ENCODE measurements around the gene DNAH7. TPM values are rescaled to one million over a fixed set of nuclear protein-coding genes. Genes with fewer than 3 reads are reported as not detected.

The DNAH7 gene
- total and polyA plus RNA-seq, 12 donors: 0.10 to 0.74 (median 0.23) TPM; not detected in 2

DNA sequence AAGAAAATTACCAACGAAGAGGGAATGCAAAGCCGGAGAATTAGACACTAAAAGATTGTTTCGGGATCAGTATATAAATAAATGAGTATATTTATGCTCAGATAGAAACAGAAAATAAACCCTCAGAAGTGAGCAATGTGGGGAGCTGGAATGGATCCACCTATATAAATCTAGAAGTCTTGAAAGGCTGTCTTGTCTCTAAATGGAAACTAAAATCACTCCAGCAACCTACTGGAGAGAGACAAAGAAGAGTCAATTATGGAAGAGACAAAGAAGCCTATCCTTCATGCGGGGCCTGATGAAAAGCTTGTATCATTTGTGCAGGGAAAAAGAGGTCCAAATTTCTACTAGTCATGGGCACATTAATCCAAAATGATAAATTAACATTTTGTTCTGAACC lies 158.1 kb downstream of the DNAH7 start:
- Histone ChIP-seq H3K9me3 (no peaks in the 10 kb centered on the region), H3K36me3 (no peaks in the 10 kb centered on the region), H3K4me3 (no peak overlapping the region), H3K27me3 (no peaks in the 10 kb centered on the region), H3K27ac (no peak overlapping the region), H3K4me1 (no peaks in the 10 kb centered on the region)
- 90 to 91% methylated on average over 4 of the region's 4 CpGs for WGBS, 2 donors
- ATAC-seq: no peak
- no peak for DNase-seq
- TF ChIP-seq, protein P1, sequence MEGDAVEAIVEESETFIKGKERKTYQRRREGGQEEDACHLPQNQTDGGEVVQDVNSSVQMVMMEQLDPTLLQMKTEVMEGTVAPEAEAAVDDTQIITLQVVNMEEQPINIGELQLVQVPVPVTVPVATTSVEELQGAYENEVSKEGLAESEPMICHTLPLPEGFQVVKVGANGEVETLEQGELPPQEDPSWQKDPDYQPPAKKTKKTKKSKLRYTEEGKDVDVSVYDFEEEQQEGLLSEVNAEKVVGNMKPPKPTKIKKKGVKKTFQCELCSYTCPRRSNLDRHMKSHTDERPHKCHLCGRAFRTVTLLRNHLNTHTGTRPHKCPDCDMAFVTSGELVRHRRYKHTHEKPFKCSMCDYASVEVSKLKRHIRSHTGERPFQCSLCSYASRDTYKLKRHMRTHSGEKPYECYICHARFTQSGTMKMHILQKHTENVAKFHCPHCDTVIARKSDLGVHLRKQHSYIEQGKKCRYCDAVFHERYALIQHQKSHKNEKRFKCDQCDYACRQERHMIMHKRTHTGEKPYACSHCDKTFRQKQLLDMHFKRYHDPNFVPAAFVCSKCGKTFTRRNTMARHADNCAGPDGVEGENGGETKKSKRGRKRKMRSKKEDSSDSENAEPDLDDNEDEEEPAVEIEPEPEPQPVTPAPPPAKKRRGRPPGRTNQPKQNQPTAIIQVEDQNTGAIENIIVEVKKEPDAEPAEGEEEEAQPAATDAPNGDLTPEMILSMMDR (IDR thresholded peaks at IDR 0.05): no peak
- intact Hi-C loops (cut with DNase I): no loop called here

GRCh38 chr2:195909926-195910325 lies 158.7 kb downstream of the DNAH7 start:
- Histone ChIP-seq H3K4me3 (no peak overlapping the region), H3K36me3 (no peaks in the 10 kb centered on the region), H3K4me1 (no peaks in the 10 kb centered on the region), H3K27me3 (no peaks in the 10 kb centered on the region), H3K9me3 (no peaks in the 10 kb centered on the region), H3K27ac (no peak overlapping the region)
- ATAC-seq: no peak
- TF ChIP-seq, protein P1 (IDR thresholded peaks at IDR 0.05): no peak
- no peak for DNase-seq
- intact Hi-C loops (cut with DNase I): no loop called here

DNA sequence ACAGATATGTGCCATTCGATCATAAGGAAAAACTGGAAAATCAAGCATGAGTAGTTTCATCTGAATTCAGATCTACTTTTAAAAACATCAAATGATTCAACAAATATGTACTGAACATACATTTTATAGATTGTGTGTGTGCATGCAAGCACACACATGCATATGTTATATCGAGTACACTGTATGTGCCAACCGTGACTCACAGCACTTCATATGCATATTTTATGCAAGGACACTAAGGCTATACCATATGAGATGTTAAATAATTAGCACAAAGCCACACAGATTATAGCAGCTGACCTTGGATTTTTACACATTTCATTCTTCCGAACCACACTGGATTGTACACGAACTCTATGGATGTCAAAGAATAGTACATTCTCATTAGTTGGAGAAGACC lies 161.2 kb downstream of the DNAH7 start:
- 91 to 93% methylated on average over 5 of the region's 5 CpGs for WGBS, 2 donors
- no peak for ATAC-seq
- TF ChIP-seq, protein P1 (IDR thresholded peaks at IDR 0.05): no peak

GRCh38 chr2:195903956-195904355 lies 164.7 kb downstream of the DNAH7 start:
- Histone ChIP-seq H3K9me3 (no peaks in the 10 kb centered on the region), H3K27ac (no peak overlapping the region), H3K4me1 (no peaks in the 10 kb centered on the region), H3K36me3 (no peaks in the 10 kb centered on the region), H3K27me3 (no peaks in the 10 kb centered on the region), H3K4me3 (no peak overlapping the region)
- DNase-seq (no peak), ATAC-seq (no peak)
- intact Hi-C loops (cut with DNase I): no loop called here
- 83 to 94% methylated on average over 2 of the region's 2 CpGs for whole genome bisulfite sequencing, 2 donors
- TF ChIP-seq, protein P1 (IDR thresholded peaks at IDR 0.05): no peak

More for the DNA sequence above, 161.2 kb downstream of the DNAH7 start:
- H3K27me3 ChIP-seq: no peaks in the 10 kb centered on the region
- intact Hi-C loops (cut with DNase I): no loop called here
- H3K36me3 ChIP-seq: no peaks in the 10 kb centered on the region
- H3K9me3 ChIP-seq: no peaks in the 10 kb centered on the region
- DNase-seq: no peak
- no peak overlapping the region for H3K4me3 ChIP-seq
- H3K27ac ChIP-seq: no peak overlapping the region
- no peaks in the 10 kb centered on the region for H3K4me1 ChIP-seq

- ATAC-seq (no peak), DNase-seq (no peak)
- no peak overlapping the region for H3K27ac ChIP-seq
- H3K36me3 ChIP-seq: no peaks in the 10 kb centered on the region
- TF ChIP-seq, protein P1 (IDR thresholded peaks at IDR 0.05): no peak
- H3K4me1 ChIP-seq: peaks cover 0 to 5% (median 0%) of the 10 kb centered on the region in 9 donors
- intact Hi-C loops (cut with DNase I): no loop called here
- no peak overlapping the region for H3K4me3 ChIP-seq
- WGBS, 2 donors: 75 to 82% methylated on average over 1 of the region's 1 CpG
- H3K9me3 ChIP-seq: no peaks in the 10 kb centered on the region
- no peaks in the 10 kb centered on the region for H3K27me3 ChIP-seq
Observed at GRCh38 chr2:195902857-195903256, 165.8 kb downstream of the DNAH7 start.
